Vagina (tissue), 2 donors: Measurements from ENCODE around the gene WTAP.

Source experiments
- POLR2A ChIP-seq, 2 donors: fragments of 450-650 bp; IDR thresholded peaks; one replicate each; pipeline ENCODE4 v1.6.1; 2017; ENCODE audit warnings: antibody characterized with exemption in 2 of 2, mild to moderate bottlenecking in 2 of 2, moderate library complexity in 2 of 2
- POLR2AphosphoS5 ChIP-seq, 2 donors: sonication (generic); formaldehyde crosslinking; IDR thresholded peaks; one replicate each; pipeline ENCODE4 v1.9.0; 2017; ENCODE audit warnings: antibody characterized with exemption in 2 of 2, mild to moderate bottlenecking in 2 of 2, low read depth in 1 of 2; ENCODE audit not compliant: insufficient read depth in 1 of 2
- TF ChIP-seq, protein P1 (sequence below), 3 experiments: fragments of 450-650 bp in 2 of 3; fragments of 200-600 bp in 1 of 3; sonication (generic) in 1 of 3; IDR thresholded peaks; one replicate each; pipeline ENCODE4 v1.5.1; 2017 to 2019; ENCODE audit warnings: antibody characterized with exemption in 3 of 3, mild to moderate bottlenecking in 2 of 3, moderate library complexity in 2 of 3

DNA sequence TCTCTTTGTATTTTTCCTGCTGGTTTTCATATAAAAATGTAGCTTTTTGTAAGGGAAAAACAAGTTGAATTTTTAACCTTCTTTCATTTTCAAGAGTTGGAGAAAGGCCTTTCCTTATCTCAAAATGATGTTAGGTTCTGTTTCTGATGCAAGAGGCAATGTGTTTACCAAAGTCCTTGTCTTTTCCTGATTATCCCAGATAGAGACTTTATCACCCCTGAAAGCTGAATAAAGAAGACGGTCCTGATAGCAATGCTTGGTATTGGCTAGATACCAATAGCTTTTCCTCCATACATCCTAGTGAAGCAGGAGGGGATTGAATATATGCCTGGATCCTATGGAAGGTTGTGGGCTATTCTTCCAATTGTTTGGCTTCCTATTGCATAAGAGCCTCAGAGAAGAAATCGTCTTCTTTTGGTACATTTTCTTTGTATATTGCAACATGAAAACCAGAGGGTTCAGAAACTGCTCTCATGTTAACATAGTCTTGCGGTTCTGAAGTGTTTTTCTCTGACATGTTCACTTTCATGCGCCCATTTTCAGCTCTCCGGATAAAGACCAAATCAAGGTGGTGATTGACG lies 78.2 kb downstream of the WTAP start:
- TF ChIP-seq POLR2A (IDR thresholded peaks at IDR 0.05) (no peak), POLR2AphosphoS5 (IDR thresholded peaks at IDR 0.05; ENCODE audit: insufficient read depth in 1 of 2, low read depth in 1 of 2) (no peak)
- TF ChIP-seq, protein P1, sequence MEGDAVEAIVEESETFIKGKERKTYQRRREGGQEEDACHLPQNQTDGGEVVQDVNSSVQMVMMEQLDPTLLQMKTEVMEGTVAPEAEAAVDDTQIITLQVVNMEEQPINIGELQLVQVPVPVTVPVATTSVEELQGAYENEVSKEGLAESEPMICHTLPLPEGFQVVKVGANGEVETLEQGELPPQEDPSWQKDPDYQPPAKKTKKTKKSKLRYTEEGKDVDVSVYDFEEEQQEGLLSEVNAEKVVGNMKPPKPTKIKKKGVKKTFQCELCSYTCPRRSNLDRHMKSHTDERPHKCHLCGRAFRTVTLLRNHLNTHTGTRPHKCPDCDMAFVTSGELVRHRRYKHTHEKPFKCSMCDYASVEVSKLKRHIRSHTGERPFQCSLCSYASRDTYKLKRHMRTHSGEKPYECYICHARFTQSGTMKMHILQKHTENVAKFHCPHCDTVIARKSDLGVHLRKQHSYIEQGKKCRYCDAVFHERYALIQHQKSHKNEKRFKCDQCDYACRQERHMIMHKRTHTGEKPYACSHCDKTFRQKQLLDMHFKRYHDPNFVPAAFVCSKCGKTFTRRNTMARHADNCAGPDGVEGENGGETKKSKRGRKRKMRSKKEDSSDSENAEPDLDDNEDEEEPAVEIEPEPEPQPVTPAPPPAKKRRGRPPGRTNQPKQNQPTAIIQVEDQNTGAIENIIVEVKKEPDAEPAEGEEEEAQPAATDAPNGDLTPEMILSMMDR (IDR thresholded peaks at IDR 0.05) = no peak
